GM18517 (cell line): ENCODE data around the gene HMGN4.
A peak's percentile ranks its signal among the peaks of the same experiment; 100 is the strongest.
"Not testable (repeated sequence)": the region's sequence is repeated elsewhere in the genome, so short reads cannot be mapped to it uniquely, and the experiment has no call there.

ENCODE experiments used
- ATAC-seq: cut with Tn5 transposase; IDR thresholded peaks from one replicate; pipeline ENCODE4 v1.9.1; 2021; ENCODE audit warnings: mild to moderate bottlenecking, moderate library complexity; ENCODE audit not compliant: unreplicated experiment

The HMGN4 gene

DNA sequence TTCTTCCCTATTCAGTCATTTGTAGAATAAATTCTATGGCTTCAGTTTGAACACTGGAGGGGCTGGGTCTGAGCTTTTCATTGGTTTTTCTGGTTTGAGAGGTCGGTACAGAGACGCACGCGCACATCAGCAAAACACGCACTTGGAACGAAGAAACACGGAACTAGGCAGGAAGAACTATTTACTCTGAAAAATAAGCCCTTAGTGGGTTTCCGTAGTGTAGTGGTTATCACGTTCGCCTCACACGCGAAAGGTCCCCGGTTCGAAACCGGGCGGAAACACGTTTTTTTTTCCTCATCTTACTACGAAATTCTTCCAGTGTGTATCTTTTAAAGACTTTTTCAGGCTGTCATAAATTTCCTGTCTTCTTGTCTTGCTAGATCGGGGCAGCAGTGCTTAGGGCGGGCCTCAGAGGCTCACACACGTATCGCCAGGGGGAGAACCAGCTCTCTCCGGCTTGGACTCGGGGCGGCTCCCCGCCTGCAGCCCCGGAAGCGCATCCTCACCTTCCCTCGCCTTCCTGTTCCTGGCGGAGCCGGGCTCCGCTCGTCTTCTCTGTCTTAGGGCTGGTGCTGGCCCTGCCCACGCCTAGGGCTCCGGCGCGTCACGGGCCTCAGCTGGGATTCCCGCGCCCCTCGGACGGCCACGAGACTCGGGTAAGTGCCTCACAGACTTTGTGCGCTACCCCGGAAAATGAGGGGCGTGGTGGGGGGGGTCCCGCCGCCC is at the start of gene HMGN4:
Gene HMGN4 (plus strand): TSS at position 521 of the 726 bp plus-strand sequence. CDS start 6,841 bp downstream, outside the sequence.
- peak; percentile 52 for ATAC-seq

DNA sequence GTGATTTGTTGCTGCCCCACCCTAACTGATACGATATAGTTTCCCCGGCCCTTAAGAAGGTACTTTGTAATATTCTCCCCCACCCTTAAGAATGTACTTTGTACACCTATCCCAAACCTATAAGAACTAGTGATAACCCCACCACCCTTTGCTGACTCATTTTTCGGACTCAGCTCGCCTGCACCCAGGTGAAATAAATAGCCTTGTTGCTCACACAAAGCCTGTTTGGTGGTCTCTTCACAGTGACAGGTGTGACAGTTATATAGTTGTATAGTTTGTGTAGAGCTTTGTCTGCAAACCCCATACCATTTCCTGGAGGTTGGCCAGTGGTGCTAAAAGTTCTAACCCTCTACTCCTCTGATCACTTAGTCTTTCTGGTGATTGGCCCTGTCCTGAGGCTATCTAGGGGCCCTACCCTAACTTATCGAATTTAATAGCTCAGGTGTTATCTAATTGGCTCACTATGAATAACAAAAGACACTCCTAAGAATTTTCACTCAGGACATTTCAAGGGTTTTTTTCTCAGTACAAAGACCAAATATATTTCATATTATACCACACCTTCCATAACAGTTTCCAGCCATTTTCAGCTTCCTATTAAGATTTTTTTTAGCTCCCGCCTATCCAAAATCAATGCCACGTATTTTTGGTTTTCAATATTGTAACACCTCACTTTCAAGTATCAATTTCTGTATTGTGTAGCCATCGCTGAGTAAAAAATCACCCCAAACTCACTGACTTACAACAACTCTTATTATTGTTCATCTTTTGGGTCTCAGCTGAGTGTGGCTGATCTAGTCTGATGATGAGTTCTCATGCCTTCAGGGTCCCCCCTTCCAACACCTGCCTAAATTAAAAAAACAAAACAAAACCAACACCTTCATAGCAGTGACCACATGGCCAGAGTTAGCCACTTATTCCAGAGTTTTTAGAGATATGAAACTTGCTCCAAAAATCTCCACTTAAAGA is 47.9 kb upstream of the HMGN4 start:
- no peak for ATAC-seq

DNA sequence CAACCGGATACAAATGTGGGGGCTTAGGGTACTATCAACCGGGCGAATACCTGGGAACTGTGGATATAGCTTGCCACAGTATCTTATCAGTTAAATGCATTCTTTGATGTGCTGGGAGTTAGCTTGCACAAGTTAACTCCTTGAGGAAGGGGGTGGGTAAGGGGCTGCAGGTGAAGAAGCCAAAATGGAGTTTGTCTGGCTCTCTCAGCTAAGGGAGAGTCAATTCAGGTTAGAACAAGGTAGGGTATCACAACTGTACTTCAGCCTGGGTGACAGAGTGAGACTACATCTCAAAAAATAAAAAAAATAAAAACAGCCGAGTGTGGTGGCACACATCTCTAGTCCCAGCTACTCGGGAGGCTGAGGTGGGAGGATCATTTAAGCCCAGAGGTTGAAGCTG is 46.6 kb upstream of the HMGN4 start:
- ATAC-seq = no peak

GRCh38 chr6:26493258-26493657 is 44.9 kb upstream of the HMGN4 start:
- ATAC-seq = no peak

- ATAC-seq = no peak
These were observed 44.0 kb upstream of the HMGN4 start for GRCh38 chr6:26494117-26494516.

DNA sequence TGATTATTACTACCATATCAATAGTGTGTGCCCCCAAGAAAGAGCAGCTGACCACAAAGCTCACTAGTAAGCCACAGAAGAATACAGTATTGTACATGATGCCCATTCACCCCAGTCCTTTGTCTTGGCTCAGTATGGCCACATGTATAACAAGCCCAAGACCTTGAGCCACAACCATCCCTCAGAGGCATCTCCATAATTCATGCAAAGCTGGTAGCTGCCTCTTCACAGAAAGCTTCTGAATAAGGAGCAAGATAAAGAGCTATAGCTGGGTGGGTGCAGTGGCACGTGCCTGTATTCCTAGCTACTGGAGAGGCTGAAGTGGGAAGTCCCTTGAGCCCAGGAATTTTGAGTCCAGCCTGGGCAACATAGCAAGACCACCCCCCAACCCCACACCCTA is 42.9 kb upstream of the HMGN4 start:
- no peak for ATAC-seq

DNA sequence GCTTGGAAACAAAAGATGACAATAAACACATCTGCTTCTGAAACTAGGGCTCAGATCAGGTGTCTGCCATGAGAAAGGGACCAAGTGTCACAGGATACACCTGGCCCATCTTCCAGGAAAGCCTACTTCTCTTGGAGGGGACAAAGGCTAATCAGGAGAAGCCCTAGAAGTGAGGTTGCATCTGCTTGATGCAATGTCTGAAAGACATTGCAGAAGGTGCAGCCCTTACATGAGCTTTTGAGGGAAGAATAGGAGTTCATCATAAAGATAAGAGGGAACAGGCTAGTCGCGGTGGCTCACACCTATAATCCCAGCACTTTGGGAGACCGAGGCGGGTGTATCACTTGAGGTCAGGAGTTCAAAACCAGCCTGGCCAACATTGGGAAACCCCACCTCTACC is 40.6 kb upstream of the HMGN4 start:
- no peak for ATAC-seq

- no peak for ATAC-seq
These were observed 38.1 kb upstream of the HMGN4 start, which contains the start of gene BTN1A1 for GRCh38 chr6:26500102-26500501. BTN1A1 (plus strand) TSS chr6:26500303; CDS start chr6:26501287, 984 bp downstream.

GRCh38 chr6:26501482-26501986 is 36.6 kb upstream of the HMGN4 start:
- no peak for ATAC-seq

DNA sequence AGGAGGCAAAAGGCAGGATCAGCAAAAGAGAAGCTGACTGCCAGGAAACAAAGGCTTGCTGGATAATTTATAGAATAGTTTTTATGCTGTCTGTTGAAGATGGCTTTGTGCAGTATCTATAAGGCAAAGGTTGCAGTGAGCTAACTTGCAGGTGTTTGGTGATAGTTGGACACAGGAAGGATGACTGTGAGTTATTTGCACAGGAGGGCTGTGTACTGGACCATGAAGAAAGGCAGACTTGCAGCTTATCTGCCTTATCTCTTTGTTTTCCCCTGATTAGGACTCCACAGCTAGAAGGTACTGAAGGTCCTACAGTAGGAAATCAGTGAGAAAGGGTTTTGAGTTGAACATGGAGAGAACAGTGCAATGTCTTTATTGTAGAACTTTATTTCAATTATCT is 36.0 kb upstream of the HMGN4 start:
- ATAC-seq = peak; percentile 63

DNA sequence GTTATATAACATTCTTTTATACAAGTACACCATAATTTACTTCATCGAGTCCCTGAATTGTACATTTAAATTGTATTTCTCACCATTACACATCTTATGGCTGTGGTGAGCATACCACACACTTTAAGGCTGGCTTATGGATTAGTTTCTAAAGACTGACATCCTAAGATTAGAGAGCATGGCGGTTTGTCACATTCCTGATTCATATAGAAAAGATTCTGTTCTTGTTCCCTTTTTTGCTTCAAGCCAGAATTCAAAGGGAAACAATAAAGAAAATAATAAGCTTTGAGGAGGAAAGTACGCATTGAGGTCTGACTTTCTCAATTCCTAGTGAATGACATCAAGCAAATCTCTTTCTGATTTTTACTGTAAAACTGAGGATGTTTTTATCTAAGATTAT is 35.5 kb upstream of the HMGN4 start:
- ATAC-seq = no peak

GRCh38 chr6:26507658-26508057 is 30.5 kb upstream of the HMGN4 start:
- ATAC-seq = no peak

DNA sequence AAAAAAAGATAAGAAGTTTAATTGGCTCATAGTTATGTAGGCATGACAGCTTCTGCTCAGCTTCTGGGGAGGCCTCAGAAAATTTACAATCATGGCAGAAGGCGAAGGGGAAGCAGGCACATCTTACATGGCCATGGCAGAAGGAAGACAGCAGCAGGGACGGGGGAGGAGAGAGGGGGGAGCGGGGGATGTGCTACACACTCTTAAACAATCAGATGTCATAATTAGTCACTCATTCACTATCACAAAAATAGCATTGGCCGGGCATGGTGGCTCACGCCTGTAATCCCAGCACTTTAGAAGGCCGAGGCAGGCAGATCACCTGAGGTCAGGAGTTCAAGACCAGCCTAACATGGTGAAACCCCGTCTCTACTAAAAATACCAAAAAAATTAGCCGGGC is 27.1 kb upstream of the HMGN4 start:
- not testable (repeated sequence) for ATAC-seq

DNA sequence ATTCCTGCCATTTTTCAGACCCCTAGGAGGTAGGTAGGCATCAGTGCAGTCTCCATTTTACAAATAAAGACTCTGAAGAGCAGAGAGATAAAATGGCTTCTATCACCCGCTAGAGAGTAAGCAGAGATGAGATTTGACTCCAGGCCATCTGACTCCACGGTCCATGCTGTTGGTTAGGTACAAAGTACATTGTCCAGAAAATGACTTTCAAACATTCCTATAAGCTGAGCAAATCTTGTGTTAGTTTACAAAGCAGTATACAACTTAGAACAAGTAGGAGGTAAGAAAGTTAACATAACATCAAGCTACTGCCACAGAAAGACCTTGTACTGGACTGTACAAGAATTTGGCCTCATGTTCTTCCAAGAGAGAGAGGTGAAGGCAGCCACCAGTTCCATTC is 23.2 kb upstream of the HMGN4 start:
- ATAC-seq = no peak

- no peak for ATAC-seq
These were observed 21.4 kb upstream of the HMGN4 start for GRCh38 chr6:26516481-26517427.

DNA sequence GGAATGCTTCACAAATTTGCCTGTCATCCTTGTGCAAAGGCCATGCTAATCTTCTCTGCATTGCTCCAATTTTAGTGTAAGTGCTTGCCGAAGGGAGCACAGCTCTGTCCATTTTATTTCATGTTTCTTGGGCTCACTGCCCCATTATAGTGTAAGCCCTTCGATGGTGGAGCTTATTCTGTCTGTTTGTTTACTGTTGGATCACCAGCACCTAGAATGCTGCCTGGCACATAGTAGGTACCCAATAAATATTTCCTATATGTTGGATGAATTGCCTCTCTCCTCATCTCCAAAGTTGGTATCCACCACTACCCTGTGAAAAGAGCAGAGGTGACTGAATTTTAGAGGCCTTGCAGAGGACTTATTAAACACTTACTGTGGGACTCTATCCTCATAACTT is 18.8 kb upstream of the HMGN4 start:
- no peak for ATAC-seq

DNA sequence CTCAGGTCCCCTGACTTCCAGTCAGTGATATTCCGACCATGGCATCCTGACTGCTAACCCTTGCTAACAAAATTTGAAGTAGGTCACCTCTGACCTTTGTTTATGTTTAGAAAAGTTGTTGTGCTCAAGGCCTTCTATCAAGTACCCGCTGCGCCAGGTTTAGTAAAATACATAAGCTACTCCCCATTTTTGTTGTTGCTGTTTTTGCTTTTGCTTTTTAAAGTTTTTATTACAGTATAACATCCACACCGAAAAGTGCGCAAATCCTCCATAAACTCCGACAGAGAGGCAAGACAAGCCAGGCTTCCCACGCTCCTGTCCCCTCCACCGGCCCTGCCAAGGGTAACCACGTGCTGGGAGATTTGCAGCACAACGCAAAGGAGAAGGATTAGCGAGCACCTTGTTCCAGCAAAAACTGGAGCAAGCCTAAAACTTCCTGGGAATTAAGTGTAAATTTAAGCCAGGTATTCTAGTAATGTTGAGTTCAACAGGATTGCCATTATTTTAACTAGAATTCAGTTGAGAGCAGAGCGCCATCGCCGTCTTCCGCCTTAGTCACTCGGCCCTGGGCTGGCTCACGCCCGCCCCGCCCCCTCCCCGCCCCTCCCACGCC is 17.8 kb upstream of the HMGN4 start:
- peak; percentile 35 for ATAC-seq

DNA sequence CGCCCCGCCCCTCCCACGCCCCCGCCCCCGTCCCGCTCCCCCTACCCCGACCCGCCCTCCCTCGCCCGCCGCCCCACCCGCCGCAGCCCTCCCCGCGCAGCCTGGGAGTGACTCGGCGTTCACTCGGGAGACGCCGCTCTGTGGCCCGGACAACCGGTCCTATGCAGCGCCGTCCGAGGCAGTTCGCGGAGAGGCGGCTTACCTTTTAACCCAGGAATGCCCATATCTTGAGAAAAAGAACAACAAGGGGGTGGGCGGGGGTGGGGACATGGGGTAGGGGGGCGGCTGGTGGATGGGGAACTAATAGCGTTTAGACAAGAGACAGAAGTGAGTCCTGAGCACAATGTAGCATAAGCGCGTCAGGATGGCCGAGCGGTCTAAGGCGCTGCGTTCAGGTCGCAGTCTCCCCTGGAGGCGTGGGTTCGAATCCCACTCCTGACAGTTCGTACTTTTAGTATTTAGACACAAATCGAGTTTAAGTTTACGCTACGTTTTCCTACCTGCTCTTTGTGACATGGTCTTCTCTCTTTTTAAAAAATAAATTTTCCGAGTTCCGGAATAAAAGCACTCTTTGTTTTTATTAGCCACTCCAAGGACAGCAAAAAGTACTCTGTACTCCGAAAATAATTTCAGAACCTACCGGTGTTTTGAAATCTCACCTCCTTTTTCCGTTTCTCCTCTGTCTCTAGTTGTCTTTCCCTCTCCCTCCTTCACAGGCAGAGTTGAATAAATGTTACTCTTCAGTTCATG is 17.1 kb upstream of the HMGN4 start:
- ATAC-seq = peak; percentile 64

- peak; percentile 55 for ATAC-seq
These were observed 16.4 kb upstream of the HMGN4 start for GRCh38 chr6:26521600-26522391.
